ENCODE results near the gene SCYL3.

- TF ChIP-seq CTCF (IDR thresholded peaks at IDR 0.05): no peak
- no peak for TF ChIP-seq POLR2A (IDR thresholded peaks at IDR 0.05)
These were observed 58.8 kb downstream of the SCYL3 start for GRCh38 chr1:169834869-169835268.
